HTERT RPE-1 (cell line): ENCODE data around the gene HVCN1.

Source experiments
- in situ Hi-C: fragments of 300-500 bp; cut with MboI; formaldehyde crosslinking; loops from 4 replicates; pipeline ENCODE4 v1.14.3; 2020; ENCODE audit warnings: low sequenced_read_pairs

HVCN1 gene

GRCh38 chr12:110699591-110700445 is 10.9 kb upstream of the HVCN1 start:
- in situ Hi-C loops, result no loop called here

GRCh38 chr12:110698171-110698902 is 9.4 kb upstream of the HVCN1 start:
- in situ Hi-C loops, result no loop called here

- in situ Hi-C loops, result no loop called here
These were observed 8.3 kb upstream of the HVCN1 start for GRCh38 chr12:110697236-110697635.

GRCh38 chr12:110696283-110696682 is 7.4 kb upstream of the HVCN1 start:
- in situ Hi-C loops, result no loop called here

GRCh38 chr12:110694330-110694901 is 5.5 kb upstream of the HVCN1 start:
- in situ Hi-C loops, result no loop called here

GRCh38 chr12:110693731-110694130 is 4.8 kb upstream of the HVCN1 start:
- in situ Hi-C loops, result no loop called here

- in situ Hi-C loops, result no loop called here
These were observed 1.2 kb upstream of the HVCN1 start for GRCh38 chr12:110690127-110690430.

GRCh38 chr12:110689281-110690126 is 589 bp upstream of the HVCN1 start:
- in situ Hi-C loops, result no loop called here

GRCh38 chr12:110687396-110688169 is 1.3 kb downstream of the HVCN1 start:
- in situ Hi-C loops, result no loop called here

GRCh38 chr12:110686294-110686903 is 2.5 kb downstream of the HVCN1 start:
- in situ Hi-C loops, result no loop called here

- in situ Hi-C loops, result no loop called here
These were observed 4.5 kb downstream of the HVCN1 start for GRCh38 chr12:110684312-110684836.

- in situ Hi-C loops, result no loop called here
These were observed 5.0 kb downstream of the HVCN1 start for GRCh38 chr12:110683888-110684287.

GRCh38 chr12:110680032-110680431 is 8.9 kb downstream of the HVCN1 start:
- in situ Hi-C loops, result no loop called here

- in situ Hi-C loops, result no loop called here
These were observed 9.7 kb downstream of the HVCN1 start for GRCh38 chr12:110679201-110679600.

GRCh38 chr12:110677982-110678381 is 10.9 kb downstream of the HVCN1 start:
- in situ Hi-C loops, result no loop called here

GRCh38 chr12:110677206-110677911 is 11.6 kb downstream of the HVCN1 start:
- in situ Hi-C loops, result no loop called here

GRCh38 chr12:110676171-110676570 is 12.7 kb downstream of the HVCN1 start:
- in situ Hi-C loops, result no loop called here

- in situ Hi-C loops, result no loop called here
These were observed 18.7 kb downstream of the HVCN1 start for GRCh38 chr12:110670161-110670701.

- in situ Hi-C loops, result no loop called here
These were observed 19.8 kb downstream of the HVCN1 start for GRCh38 chr12:110669193-110669502.
